ENCODE results near the gene DPPA5.
"Not testable (repeated sequence)": the region's sequence is repeated elsewhere in the genome, so short reads cannot be mapped to it uniquely, and the experiment has no call there.

The DPPA5 gene, protein sequence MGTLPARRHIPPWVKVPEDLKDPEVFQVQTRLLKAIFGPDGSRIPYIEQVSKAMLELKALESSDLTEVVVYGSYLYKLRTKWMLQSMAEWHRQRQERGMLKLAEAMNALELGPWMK

DNA sequence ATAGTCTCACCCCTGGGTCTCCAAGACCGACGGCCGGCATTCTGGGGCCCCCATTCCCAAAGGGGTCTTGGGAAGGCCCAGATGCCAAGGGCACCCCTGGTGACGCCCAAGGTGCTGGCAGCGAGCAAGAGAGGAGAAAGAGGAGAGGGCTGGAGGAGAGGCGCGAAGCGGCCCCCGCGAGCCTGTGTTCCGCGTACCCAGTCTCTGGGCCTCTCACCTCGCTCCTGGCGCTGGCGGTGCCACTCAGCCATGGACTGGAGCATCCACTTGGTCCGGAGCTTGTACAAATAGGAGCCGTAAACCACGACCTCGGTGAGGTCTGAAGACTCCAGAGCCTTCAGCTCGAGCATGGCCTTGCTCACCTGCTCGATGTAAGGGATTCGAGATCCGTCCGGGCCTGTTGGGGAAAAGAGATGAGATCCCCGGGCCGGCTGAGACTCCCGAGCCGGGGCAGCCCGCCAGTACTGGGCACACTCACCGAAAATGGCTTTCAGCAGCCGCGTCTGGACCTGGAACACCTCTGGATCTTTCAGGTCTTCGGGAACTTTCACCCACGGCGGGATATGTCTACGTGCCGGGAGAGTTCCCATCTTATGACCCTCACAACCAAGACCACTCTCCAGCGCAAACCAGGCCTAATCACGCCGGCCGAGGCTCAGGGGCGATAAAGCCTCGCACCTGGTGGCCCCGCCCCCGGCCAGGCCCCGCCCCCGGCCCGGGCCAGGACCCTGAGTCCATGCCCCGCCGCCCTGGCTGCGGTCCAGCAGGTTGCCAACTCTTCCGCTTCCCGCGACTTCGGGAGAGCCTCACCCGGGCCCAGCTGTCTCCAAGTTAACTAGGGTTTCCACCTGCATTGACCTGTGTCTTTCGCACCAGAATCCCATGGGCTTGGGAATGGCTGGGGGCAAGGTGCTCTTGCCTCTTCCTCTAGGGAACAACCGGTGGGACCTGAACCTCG is at the start of gene DPPA5:
Gene DPPA5, minus strand, starts transcription at position 641 of the 958 bp plus-strand sequence. Its CDS starts 51 bp downstream, at position 590.
- no peak for DNase-seq (ENCODE audit: low read depth in 4 of 4, low spot score in 1 of 4)

- no peak for DNase-seq (ENCODE audit: low read depth in 4 of 4, low spot score in 1 of 4)
Observed at GRCh38 chr6:73400656-73401055, 46.6 kb upstream of the DPPA5 start.

- no peak for DNase-seq (ENCODE audit: low read depth in 4 of 4, low spot score in 1 of 4)
Observed at GRCh38 chr6:73395875-73396274, 41.8 kb upstream of the DPPA5 start.

DNA sequence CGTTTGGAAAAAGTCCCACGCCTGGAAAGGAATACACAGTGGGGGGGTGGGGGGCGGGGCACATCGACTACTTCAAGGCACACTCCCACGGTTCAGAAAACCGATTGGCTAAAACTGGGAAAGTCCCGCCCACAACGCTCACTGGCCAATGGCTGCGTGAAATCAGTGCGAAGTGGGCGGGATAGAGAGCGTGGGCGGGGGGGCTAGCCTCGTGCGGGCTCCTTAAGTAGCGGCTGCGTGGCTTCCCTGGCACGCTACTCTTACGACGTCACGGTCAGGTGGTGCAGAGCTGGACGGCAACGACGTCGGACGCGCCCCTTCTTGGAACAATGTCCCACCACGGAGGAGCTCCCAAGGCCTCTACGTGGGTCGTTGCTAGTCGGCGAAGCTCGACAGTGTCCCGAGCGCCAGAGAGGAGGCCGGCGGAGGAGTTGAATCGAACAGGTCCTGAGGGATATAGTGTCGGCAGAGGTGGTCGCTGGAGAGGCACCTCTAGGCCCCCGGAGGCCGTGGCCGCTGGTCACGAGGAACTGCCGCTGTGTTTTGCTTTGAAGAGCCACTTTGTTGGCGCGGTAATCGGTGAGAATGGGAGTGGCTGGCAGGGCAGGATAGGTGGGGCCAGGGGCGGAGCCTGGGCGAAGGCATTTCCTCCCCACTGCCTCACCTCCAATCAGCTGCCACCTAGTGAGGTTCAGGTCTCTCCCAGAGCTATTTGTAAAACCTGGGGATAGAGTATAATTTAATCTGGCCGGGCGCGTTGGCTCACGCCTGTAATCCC is 40.7 kb upstream of the DPPA5 start, which contains the start of gene DDX43:
Gene DDX43, plus strand, starts transcription at position 252 of the 778 bp plus-strand sequence. Its CDS starts 78 bp downstream, at position 330.
- peak in 1 of 4 experiments; percentile 14 for DNase-seq (ENCODE audit: low read depth in 4 of 4, low spot score in 1 of 4)

DNA sequence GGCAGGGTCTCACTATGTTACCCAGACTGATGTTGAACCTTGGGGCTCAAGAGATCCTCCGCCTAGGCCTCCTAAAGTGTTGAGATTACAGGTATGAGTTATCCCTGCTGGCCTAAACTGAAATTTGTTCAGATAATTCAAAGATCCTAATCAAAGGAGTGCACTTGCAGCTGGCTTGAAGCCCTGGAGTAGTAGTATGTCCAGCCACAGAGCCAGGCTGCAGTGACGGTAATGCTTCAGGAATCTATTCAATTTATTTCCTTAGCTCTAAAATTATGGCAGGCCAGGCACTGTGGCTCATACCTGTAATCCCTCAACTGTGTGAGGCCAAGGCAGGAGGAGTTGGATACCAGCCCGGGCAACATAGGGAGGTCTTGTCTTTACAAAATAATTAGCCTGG is 39.2 kb upstream of the DPPA5 start:
- DNase-seq (ENCODE audit: low read depth in 4 of 4, low spot score in 1 of 4), result no peak

- DNase-seq (ENCODE audit: low read depth in 4 of 4, low spot score in 1 of 4), result not testable (repeated sequence)
Observed at GRCh38 chr6:73392188-73392587, 38.1 kb upstream of the DPPA5 start.

DNA sequence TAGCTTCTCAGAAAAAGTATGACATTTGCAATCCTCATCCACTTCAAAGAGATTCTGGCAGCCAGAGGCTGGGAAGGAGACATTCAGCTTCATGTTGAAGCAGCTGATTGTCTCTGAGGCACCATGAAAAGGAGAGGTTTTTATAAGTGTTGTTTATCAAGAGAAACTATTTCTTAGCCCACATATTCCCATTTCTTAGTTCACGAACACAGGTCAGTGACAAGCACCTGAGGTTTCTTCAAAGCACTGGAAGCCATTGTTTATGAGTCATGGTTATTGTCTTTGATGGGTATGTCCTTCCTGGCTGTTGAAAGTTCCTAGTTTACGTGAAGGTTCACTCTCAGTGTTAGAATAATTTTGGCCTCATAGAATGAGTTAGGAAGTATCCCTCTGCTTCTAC is 37.6 kb upstream of the DPPA5 start:
- DNase-seq (ENCODE audit: low read depth in 4 of 4, low spot score in 1 of 4), result no peak

DNA sequence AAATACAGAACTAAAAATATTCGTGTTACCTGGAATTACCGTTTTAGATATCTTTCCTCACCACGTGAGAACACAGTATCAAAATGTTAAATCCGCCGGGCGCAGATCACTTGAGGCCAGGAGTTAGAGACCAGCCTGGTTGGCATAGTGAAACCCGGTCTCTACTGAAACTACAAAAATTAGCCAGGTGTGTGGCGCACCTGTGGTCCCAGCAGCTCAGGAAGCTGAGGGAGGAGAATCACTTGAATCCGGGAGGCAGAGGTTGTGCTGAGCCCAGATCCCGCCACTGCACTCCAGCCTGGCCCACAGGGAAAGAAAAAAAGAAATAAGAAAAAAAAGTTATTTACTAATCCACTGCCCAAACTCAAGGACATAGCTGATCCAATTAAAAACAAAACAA is 35.8 kb upstream of the DPPA5 start:
- no peak for DNase-seq (ENCODE audit: low read depth in 4 of 4, low spot score in 1 of 4)

DNA sequence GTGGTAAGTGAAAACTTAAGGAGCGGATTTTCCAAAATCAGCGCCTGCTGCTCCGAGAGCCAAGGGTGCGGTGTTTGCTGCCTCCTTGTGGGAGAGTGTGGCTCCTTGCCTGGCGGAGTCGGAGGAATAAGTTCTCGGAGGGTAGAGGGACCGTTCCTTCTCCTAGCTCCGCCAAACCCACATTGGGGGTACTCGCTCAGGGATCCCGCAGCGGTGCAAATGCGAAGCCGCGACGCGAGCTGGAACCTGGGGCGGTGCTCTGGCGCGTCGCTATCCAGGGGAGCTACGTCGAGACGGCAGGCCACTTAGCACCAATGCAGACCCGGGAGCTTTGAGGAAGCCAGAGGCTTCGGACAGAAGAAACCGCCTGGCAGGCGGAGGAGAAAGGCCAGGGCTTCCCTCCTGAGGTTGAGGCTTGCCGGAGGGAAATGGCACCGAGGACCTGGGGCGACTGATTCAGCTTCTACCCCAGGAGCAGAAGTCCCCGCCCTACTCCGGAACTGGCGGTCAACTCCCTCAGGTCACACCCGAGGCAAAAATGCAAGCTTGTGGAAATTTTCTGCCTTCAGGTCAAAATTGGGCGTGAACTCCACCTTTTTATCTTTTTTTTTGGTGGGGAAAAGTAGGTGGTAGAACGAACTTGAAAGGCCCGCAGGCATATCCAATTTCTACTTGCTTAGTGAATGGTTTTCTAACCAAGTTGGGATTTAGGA is 34.9 kb upstream of the DPPA5 start:
- DNase-seq (ENCODE audit: low read depth in 4 of 4, low spot score in 1 of 4), result peak; percentile 13 to 38 (median 16)

DNA sequence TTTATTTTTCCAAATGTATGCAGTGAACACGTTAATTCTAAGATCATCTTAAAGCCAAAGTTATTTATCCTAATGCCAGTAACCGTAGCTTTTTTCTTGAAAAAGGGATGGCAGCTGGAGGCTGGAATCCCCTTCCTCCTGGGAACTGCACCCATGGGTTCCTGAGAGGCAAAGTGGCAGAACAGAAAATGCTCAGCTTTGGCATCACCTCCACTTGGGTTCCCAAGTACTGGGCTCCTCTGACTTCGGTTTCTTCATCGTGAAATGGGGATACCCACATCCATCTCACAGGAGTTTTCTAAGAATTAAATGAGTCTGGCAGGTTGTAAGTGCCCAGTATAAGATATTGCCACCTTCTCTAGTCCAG is 34.3 kb upstream of the DPPA5 start:
- no peak for DNase-seq (ENCODE audit: low read depth in 4 of 4, low spot score in 1 of 4)

DNA sequence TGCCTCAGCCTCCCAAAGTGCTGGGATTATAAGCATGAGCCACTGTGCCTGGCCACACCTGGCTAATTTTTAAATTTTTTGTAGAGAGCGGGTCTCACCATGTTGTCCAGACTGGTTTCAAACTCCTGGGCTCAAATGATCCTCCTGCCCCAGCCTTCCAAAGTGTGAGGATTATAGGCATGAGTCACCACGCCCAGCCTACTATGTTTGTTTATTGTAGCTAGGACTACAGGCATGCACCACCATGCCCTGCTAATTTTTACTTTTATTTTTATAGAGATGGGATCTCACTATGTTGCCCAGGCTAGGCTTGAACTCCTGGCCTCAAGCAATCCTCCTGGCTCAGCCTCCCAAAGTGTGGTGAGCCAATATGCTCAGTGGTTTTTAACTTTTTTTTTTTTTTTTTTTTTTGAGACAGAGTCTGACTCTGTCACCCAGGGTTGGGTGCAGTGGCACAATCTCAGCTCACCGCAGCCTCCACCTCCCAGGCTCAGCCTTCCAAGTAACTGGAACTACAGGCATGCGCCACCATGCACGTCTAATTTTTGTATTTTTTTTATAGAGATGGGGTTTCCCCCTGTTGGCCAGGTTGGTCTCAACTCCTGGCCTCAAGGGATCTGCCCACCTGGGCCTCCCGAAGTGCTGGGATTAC is 28.5 kb upstream of the DPPA5 start:
- DNase-seq (ENCODE audit: low read depth in 4 of 4, low spot score in 1 of 4), result no peak

DNA sequence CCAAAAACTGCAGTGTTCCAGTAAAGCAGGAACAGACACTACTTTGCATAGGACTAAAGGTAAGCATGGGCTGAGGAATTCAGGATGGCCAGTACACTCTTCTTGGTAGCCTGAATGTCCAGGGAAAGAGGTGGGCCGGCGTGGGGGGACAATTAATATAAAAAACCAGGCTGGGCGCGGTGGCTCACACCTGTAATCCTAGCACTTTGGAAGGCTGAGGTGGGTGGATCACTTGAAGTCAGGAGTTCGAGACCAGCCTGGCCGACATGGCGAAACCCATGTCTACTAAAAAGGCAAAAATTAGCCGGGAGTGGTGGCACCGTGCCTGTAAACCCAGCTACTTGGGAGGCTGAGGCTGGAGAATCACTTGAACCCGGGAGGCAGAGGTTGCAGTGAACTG is 27.5 kb upstream of the DPPA5 start:
- not testable (repeated sequence) for DNase-seq (ENCODE audit: low read depth in 4 of 4, low spot score in 1 of 4)

DNA sequence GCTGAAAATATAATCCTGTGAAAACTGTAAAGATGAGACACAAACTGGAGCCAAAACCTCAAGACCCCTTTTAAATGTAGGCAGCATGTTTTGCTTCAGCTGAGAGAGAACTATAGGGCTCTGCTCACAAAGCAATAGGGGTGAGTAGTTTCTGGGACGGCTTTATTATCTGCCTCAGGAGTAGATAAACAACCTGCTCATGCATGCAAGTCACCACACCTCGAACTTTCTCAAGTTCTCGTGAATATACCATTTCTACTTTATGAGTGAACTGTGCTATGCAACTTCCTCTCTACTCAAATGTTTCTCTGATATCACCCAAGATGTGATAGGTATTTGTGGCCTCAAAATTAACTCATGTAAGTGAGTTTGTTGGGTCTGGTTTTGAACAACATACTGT is 23.1 kb upstream of the DPPA5 start:
- no peak for DNase-seq (ENCODE audit: low read depth in 4 of 4, low spot score in 1 of 4)

DNA sequence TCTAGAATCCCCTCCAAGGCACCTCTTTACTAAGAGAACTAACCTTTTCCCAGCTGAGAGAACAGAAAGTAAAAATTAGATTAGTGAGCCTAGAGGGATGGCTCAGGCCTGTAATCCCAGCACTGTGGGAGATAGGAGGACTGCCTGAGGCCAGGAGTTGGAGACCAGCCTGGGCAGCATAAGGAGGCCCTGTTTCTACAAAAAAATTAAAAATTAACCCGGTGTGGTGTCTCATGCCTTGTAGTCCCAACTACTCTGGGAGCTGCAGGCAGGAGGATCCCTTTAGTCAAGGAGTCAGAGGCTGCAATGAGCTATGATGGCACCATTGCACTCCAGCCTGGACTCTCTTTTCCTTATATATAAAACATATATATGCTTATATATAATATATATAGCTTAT is 21.1 kb upstream of the DPPA5 start:
- DNase-seq (ENCODE audit: low read depth in 4 of 4, low spot score in 1 of 4), result no peak

- no peak for DNase-seq (ENCODE audit: low read depth in 4 of 4, low spot score in 1 of 4)
Observed at GRCh38 chr6:73372516-73372915, 18.4 kb upstream of the DPPA5 start.

GRCh38 chr6:73371984-73372383 is 17.9 kb upstream of the DPPA5 start:
- no peak for DNase-seq (ENCODE audit: low read depth in 4 of 4, low spot score in 1 of 4)

DNA sequence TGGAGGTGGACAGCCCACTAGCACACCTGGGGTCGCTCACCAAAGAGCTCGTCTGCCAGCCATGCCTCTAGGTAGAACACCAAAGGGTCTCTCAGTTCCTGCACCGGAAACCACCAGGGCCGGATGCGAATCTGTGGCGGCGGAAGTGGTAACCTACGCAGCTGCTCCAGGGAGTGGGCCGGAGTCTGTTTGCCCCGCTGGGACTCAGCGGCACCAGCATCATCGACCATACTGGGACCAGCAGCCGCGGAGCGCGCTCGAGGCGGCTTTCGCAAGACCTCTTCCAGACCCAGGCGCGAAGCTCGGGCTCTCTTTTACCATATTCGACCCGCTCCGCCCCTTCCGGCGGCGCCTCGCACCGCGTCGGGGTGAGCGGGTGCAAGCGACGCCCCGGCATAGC is 15.5 kb upstream of the DPPA5 start, which contains the start of gene OOEP:
Gene OOEP, minus strand, starts transcription at position 335 of the 400 bp plus-strand sequence. Its CDS starts 105 bp downstream, at position 230.
- no peak for DNase-seq (ENCODE audit: low read depth in 4 of 4, low spot score in 1 of 4)

- DNase-seq (ENCODE audit: low read depth in 4 of 4, low spot score in 1 of 4), result no peak
Observed at GRCh38 chr6:73369157-73369556, 15.1 kb upstream of the DPPA5 start.

DNA sequence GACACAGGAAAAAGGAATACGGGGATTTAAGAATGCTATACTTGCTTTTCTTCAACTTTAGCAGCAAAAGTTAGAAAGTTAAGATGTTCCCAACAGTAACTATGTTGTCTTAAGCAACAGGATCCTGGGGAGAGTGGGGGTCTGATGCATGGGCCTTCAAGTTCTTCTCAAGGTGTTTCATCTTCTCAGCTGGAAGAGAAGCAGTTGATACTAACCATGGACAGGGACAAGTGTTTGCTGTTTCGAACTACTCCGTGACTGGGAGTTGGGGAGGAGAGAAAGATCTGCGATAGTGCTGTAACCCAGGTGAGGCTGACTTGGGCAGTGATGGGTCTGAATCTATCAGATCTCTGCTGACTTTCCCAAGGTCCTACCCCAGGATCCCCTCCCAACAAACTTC is 14.6 kb upstream of the DPPA5 start:
- DNase-seq (ENCODE audit: low read depth in 4 of 4, low spot score in 1 of 4), result no peak

GRCh38 chr6:73367761-73368355 is 13.8 kb upstream of the DPPA5 start:
- DNase-seq (ENCODE audit: low read depth in 4 of 4, low spot score in 1 of 4), result no peak

All from stimulated activated CD4-positive, alpha-beta T cell treated with anti-CD3 and anti-CD28 coated beads, Interleukin-1b, Interleukin-23, amount 100 ng/mL, for 24 hours (primary cell).